Measurements from ENCODE around the gene AUTS2. TPM values are rescaled to one million over a fixed set of nuclear protein-coding genes. Genes with fewer than 3 reads are reported as not detected.

Gene AUTS2
- polyA plus RNA-seq, 1 donor (not counting 4 experiments of a cell fraction or from before 2014, with no cell fraction given): 4.7 TPM

- Histone ChIP-seq H3K27me3 (ENCODE audit: control insufficient read depth, extremely low read depth, insufficient read depth, low read length) (no peaks in the 10 kb centered on the region), H3K4me3 (ENCODE audit: control insufficient read depth in 2 of 3, extremely low read depth in 1 of 3, insufficient read depth in 2 of 3, low read depth in 1 of 3, low read length in 3 of 3) (no peak overlapping the region), H3K79me2 (ENCODE audit: control insufficient read depth, insufficient read depth, low read length) (no peaks in the 10 kb centered on the region), H3K27ac (ENCODE audit: control insufficient read depth, insufficient read depth, low read length) (no peak overlapping the region), H4K20me1 (ENCODE audit: control insufficient read depth, extremely low read depth, insufficient read depth, low read length) (no peaks in the 10 kb centered on the region), H3K36me3 (ENCODE audit: control insufficient read depth in 2 of 2, extremely low read depth in 1 of 2, insufficient read depth in 2 of 2, low read length in 2 of 2) (peaks cover 30 to 60% of the 10 kb centered on the region in 2 experiments), H3K4me1 (ENCODE audit: control insufficient read depth, extremely low read depth, insufficient read depth, low read length) (peaks cover 13% of the 10 kb centered on the region), H2AFZ (ENCODE audit: control insufficient read depth, low read length) (no peak overlapping the region), H3K9me3 (ENCODE audit: control insufficient read depth, low read depth, low read length) (no peaks in the 10 kb centered on the region), H3K9ac (ENCODE audit: control insufficient read depth, extremely low read depth, insufficient read depth, low read length) (no peak overlapping the region), H3K9me1 (ENCODE audit: control insufficient read depth, extremely low read depth, insufficient read depth, low read length) (peaks cover 4% of the 10 kb centered on the region), H3K4me2 (ENCODE audit: control insufficient read depth, extremely low read depth, insufficient read depth, low read depth, low read length) (no peak overlapping the region)
- no peak for TF ChIP-seq EZH2 (IDR thresholded peaks at IDR 0.05; ENCODE audit: low read length)
- DNase-seq (ENCODE audit: low read depth, low spot score) (no peak), FAIRE-seq (no peak)
- dilution Hi-C loops (cut with MboI; ENCODE audit: extremely low pct_ligation_motif_present, low sequenced_read_pairs): no loop called here
Measured at GRCh38 chr7:70781922-70782311, 1183.6 kb downstream of the AUTS2 start.

- no peaks in the 10 kb centered on the region for H3K27me3 ChIP-seq (ENCODE audit: control insufficient read depth, extremely low read depth, insufficient read depth, low read length)
- no peaks in the 10 kb centered on the region for H3K79me2 ChIP-seq (ENCODE audit: control insufficient read depth, insufficient read depth, low read length)
- H3K9ac ChIP-seq (ENCODE audit: control insufficient read depth, extremely low read depth, insufficient read depth, low read length): no peak overlapping the region
- peaks cover 4% of the 10 kb centered on the region for H3K9me1 ChIP-seq (ENCODE audit: control insufficient read depth, extremely low read depth, insufficient read depth, low read length)
- no peaks in the 10 kb centered on the region for H4K20me1 ChIP-seq (ENCODE audit: control insufficient read depth, extremely low read depth, insufficient read depth, low read length)
- TF ChIP-seq EZH2 (IDR thresholded peaks at IDR 0.05; ENCODE audit: low read length): no peak
- TF ChIP-seq CTCF (optimal IDR thresholded peaks at IDR 0.05 in 1 of 3, IDR thresholded peaks at IDR 0.05 in 1 of 3, conservative IDR thresholded peaks at IDR 0.05 in 1 of 3; ENCODE audit: extremely low read depth in 1 of 3, insufficient read depth in 2 of 3, low read length in 3 of 3): no peak
- H3K27ac ChIP-seq (ENCODE audit: control insufficient read depth, insufficient read depth, low read length): no peak overlapping the region
- no peak overlapping the region for H3K4me3 ChIP-seq (ENCODE audit: control insufficient read depth in 2 of 3, extremely low read depth in 1 of 3, insufficient read depth in 2 of 3, low read depth in 1 of 3, low read length in 3 of 3)
- dilution Hi-C loops (cut with MboI; ENCODE audit: extremely low pct_ligation_motif_present, low sequenced_read_pairs): no loop called here
- peaks cover 18% of the 10 kb centered on the region for H3K4me1 ChIP-seq (ENCODE audit: control insufficient read depth, extremely low read depth, insufficient read depth, low read length)
- FAIRE-seq: no peak
- no peak for DNase-seq (ENCODE audit: low read depth, low spot score)
- peaks cover 28 to 59% of the 10 kb centered on the region in 2 experiments for H3K36me3 ChIP-seq (ENCODE audit: control insufficient read depth in 2 of 2, extremely low read depth in 1 of 2, insufficient read depth in 2 of 2, low read length in 2 of 2)
- H3K9me3 ChIP-seq (ENCODE audit: control insufficient read depth, low read depth, low read length): no peaks in the 10 kb centered on the region
- no peak overlapping the region for H3K4me2 ChIP-seq (ENCODE audit: control insufficient read depth, extremely low read depth, insufficient read depth, low read depth, low read length)
- no peak overlapping the region for H2AFZ ChIP-seq (ENCODE audit: control insufficient read depth, low read length)
Measured at GRCh38 chr7:70782796-70783195, 1184.5 kb downstream of the AUTS2 start.

- Histone ChIP-seq H3K4me3 (ENCODE audit: control insufficient read depth in 2 of 3, extremely low read depth in 1 of 3, insufficient read depth in 2 of 3, low read depth in 1 of 3, low read length in 3 of 3) (no peak overlapping the region), H3K9me1 (ENCODE audit: control insufficient read depth, extremely low read depth, insufficient read depth, low read length) (peaks cover 4% of the 10 kb centered on the region), H3K36me3 (ENCODE audit: control insufficient read depth in 2 of 2, extremely low read depth in 1 of 2, insufficient read depth in 2 of 2, low read length in 2 of 2) (peaks cover 25 to 61% of the 10 kb centered on the region in 2 experiments), H4K20me1 (ENCODE audit: control insufficient read depth, extremely low read depth, insufficient read depth, low read length) (no peaks in the 10 kb centered on the region), H3K4me1 (ENCODE audit: control insufficient read depth, extremely low read depth, insufficient read depth, low read length) (peaks cover 23% of the 10 kb centered on the region), H2AFZ (ENCODE audit: control insufficient read depth, low read length) (peak overlapping the region; percentile 11), H3K79me2 (ENCODE audit: control insufficient read depth, insufficient read depth, low read length) (no peaks in the 10 kb centered on the region), H3K9me3 (ENCODE audit: control insufficient read depth, low read depth, low read length) (no peaks in the 10 kb centered on the region), H3K27me3 (ENCODE audit: control insufficient read depth, extremely low read depth, insufficient read depth, low read length) (no peaks in the 10 kb centered on the region), H3K9ac (ENCODE audit: control insufficient read depth, extremely low read depth, insufficient read depth, low read length) (no peak overlapping the region), H3K4me2 (ENCODE audit: control insufficient read depth, extremely low read depth, insufficient read depth, low read depth, low read length) (no peak overlapping the region), H3K27ac (ENCODE audit: control insufficient read depth, insufficient read depth, low read length) (peak overlapping the region; percentile 37)
- dilution Hi-C loops (cut with MboI; ENCODE audit: extremely low pct_ligation_motif_present, low sequenced_read_pairs): no loop called here
- FAIRE-seq (peak; percentile 90), DNase-seq (ENCODE audit: low read depth, low spot score) (peak; percentile 53)
- TF ChIP-seq CTCF (optimal IDR thresholded peaks at IDR 0.05 in 1 of 3, IDR thresholded peaks at IDR 0.05 in 1 of 3, conservative IDR thresholded peaks at IDR 0.05 in 1 of 3; ENCODE audit: extremely low read depth in 1 of 3, insufficient read depth in 2 of 3, low read length in 3 of 3) (no peak), EZH2 (IDR thresholded peaks at IDR 0.05; ENCODE audit: low read length) (no peak)
Measured at GRCh38 chr7:70785427-70785826, 1187.2 kb downstream of the AUTS2 start.
